IMR-90 (cell line): ENCODE data around the gene MRPL58. TPM values are rescaled to one million over a fixed set of nuclear protein-coding genes. Genes with fewer than 3 reads are reported as not detected.

ENCODE experiments used
- microRNA-seq, 2 experiments: library from miRNA; stranded (forward) in 1 of 2; unstranded in 1 of 2; fragments of 10-50 nt in 1 of 2; fragments of <30 nt in 1 of 2; gene quantifications in 1 of 2; microRNA quantifications in 1 of 2; one replicate each; pipeline versions ENCODE3 to v1.1.0; 2013 to 2020; ENCODE audit not compliant: insufficient read depth in 1 of 2, insufficient read length in 1 of 2, unreplicated experiment in 1 of 2
- polyA plus RNA-seq, 3 experiments: library from polyadenylated mRNA; depleted of rRNA; stranded (reverse); fragments of >200 nt; gene quantifications; 2 replicates each; pipeline ENCODE4 v1.2.3, GENCODE V29; 2012; ENCODE audit warnings: low replicate concordance in 1 of 3
- small RNA-seq, 5 experiments: library from RNA; depleted of rRNA; stranded (forward); fragments of <200 nt; gene quantifications; one replicate each; pipeline ENCODE3, GENCODE V24; 2012
- total RNA-seq: library from RNA; depleted of rRNA; stranded (reverse); fragments of >200 nt; gene quantifications from 2 replicates; pipeline ENCODE4 v1.2.3, GENCODE V29; 2012; rRNA removed

MRPL58 gene
- total and polyA plus RNA-seq, 2 of the 4 experiments (the other 2 are of a cell fraction), result 42.5 to 53.0 TPM

Small RNA genes within 50 kb of the gene (microRNA-seq; reads per million reads assigned to microRNA genes)
- gene AC111186.1 (ENCODE audit: insufficient read depth, insufficient read length) (not detected), gene RN7SL573P (ENCODE audit: insufficient read depth, insufficient read length) (not detected), gene RNU6-362P (ENCODE audit: insufficient read depth, insufficient read length) (not detected)

Small RNA genes within 50 kb of the gene (small RNA-seq; reads per million reads assigned to genes)
- gene AC111186.1 (0 reads per million in 5 experiments), gene RN7SL573P (0 reads per million in 5 experiments), gene RNU6-362P (0 reads per million in 5 experiments)

Other genes starting within 250 kb of the MRPL58 start
- gene NAT9, start 236.3 kb upstream of the MRPL58 start, total RNA-seq, result 25.8 and 48.9 TPM in 2 replicates
- gene NAT9, start 236.3 kb upstream of the MRPL58 start, polyA plus RNA-seq (2012; rRNA removed), result 60.7 and 62.0 TPM in 2 replicates
- not detected in 2 replicates for gene GRIN2C, start 152.8 kb upstream of the MRPL58 start, total RNA-seq
- gene GRIN2C, start 152.8 kb upstream of the MRPL58 start, polyA plus RNA-seq (2012; rRNA removed), result 0.22 TPM in 1 of 2 replicates, not detected in the other
- gene FDXR, start 139.7 kb upstream of the MRPL58 start, total RNA-seq, result 12.2 and 12.4 TPM in 2 replicates
- 18.6 and 21.9 TPM in 2 replicates for gene FDXR, start 139.7 kb upstream of the MRPL58 start, polyA plus RNA-seq (2012; rRNA removed)
- not detected in 2 replicates for gene FADS6, start 119.0 kb upstream of the MRPL58 start, total RNA-seq
- not detected in 2 replicates for gene FADS6, start 119.0 kb upstream of the MRPL58 start, polyA plus RNA-seq (2012; rRNA removed)
- not detected in 2 replicates for gene USH1G, start 89.4 kb upstream of the MRPL58 start, total RNA-seq
- gene USH1G, start 89.4 kb upstream of the MRPL58 start, polyA plus RNA-seq (2012; rRNA removed), result not detected in 2 replicates
- not detected in 2 replicates for gene OTOP2, start 88.4 kb upstream of the MRPL58 start, total RNA-seq
- gene OTOP2, start 88.4 kb upstream of the MRPL58 start, polyA plus RNA-seq (2012; rRNA removed), result not detected in 2 replicates
- not detected in 2 replicates for gene OTOP3, start 76.8 kb upstream of the MRPL58 start, total RNA-seq
- gene OTOP3, start 76.8 kb upstream of the MRPL58 start, polyA plus RNA-seq (2012; rRNA removed), result not detected in 2 replicates
- gene HID1, start 39.9 kb upstream of the MRPL58 start, total RNA-seq, result 0.18 and 0.56 TPM in 2 replicates
- 1.7 and 2.7 TPM in 2 replicates for gene HID1, start 39.9 kb upstream of the MRPL58 start, polyA plus RNA-seq (2012; rRNA removed)
- 5.6 and 5.7 TPM in 2 replicates for gene CDR2L, start 25.0 kb upstream of the MRPL58 start, total RNA-seq
- gene CDR2L, start 25.0 kb upstream of the MRPL58 start, polyA plus RNA-seq (2012; rRNA removed), result 18.9 and 23.2 TPM in 2 replicates
- gene ATP5PD, start 34.3 kb downstream of the MRPL58 start, total RNA-seq, result 365 and 373 TPM in 2 replicates
- 331 and 425 TPM in 2 replicates for gene ATP5PD, start 34.3 kb downstream of the MRPL58 start, polyA plus RNA-seq (2012; rRNA removed)
- gene KCTD2, start 34.6 kb downstream of the MRPL58 start, total RNA-seq, result 9.1 and 9.4 TPM in 2 replicates
- gene KCTD2, start 34.6 kb downstream of the MRPL58 start, polyA plus RNA-seq (2012; rRNA removed), result 18.3 and 18.4 TPM in 2 replicates
- 1.1 and 1.8 TPM in 2 replicates for gene SLC16A5, start 75.3 kb downstream of the MRPL58 start, total RNA-seq
- 5.9 and 7.1 TPM in 2 replicates for gene SLC16A5, start 75.3 kb downstream of the MRPL58 start, polyA plus RNA-seq (2012; rRNA removed)
- gene ARMC7, start 97.3 kb downstream of the MRPL58 start, total RNA-seq, result 1.7 and 1.8 TPM in 2 replicates
- 6.9 and 7.3 TPM in 2 replicates for gene ARMC7, start 97.3 kb downstream of the MRPL58 start, polyA plus RNA-seq (2012; rRNA removed)
- gene NT5C, start 119.1 kb downstream of the MRPL58 start, total RNA-seq, result 23.1 and 24.0 TPM in 2 replicates
- gene NT5C, start 119.1 kb downstream of the MRPL58 start, polyA plus RNA-seq (2012; rRNA removed), result 44.6 and 62.1 TPM in 2 replicates
- gene JPT1, start 141.8 kb downstream of the MRPL58 start, total RNA-seq, result 118 and 127 TPM in 2 replicates
- gene JPT1, start 141.8 kb downstream of the MRPL58 start, polyA plus RNA-seq (2012; rRNA removed), result 236 and 272 TPM in 2 replicates
- 71.3 and 133 TPM in 2 replicates for gene SUMO2, start 170.3 kb downstream of the MRPL58 start, total RNA-seq
- gene SUMO2, start 170.3 kb downstream of the MRPL58 start, polyA plus RNA-seq (2012; rRNA removed), result 75.5 and 83.7 TPM in 2 replicates
- 26.7 and 29.4 TPM in 2 replicates for gene NUP85, start 193.0 kb downstream of the MRPL58 start, total RNA-seq
- gene NUP85, start 193.0 kb downstream of the MRPL58 start, polyA plus RNA-seq (2012; rRNA removed), result 54.4 and 59.3 TPM in 2 replicates
- 12.8 and 15.1 TPM in 2 replicates for gene GGA3, start 248.9 kb downstream of the MRPL58 start, total RNA-seq
- gene GGA3, start 248.9 kb downstream of the MRPL58 start, polyA plus RNA-seq (2012; rRNA removed), result 35.2 and 37.7 TPM in 2 replicates
- 55.9 and 62.5 TPM in 2 replicates for gene MRPS7, start 249.2 kb downstream of the MRPL58 start, total RNA-seq
- gene MRPS7, start 249.2 kb downstream of the MRPL58 start, polyA plus RNA-seq (2012; rRNA removed), result 60.5 and 70.3 TPM in 2 replicates